NCI-H1092 treated with DMSO at 0.1 percent for 48 hours (cell line): ENCODE data around the gene EYA3.
A peak's percentile ranks its signal among the peaks of the same experiment; 100 is the strongest.

Source experiments
- DNase-seq: peaks from one replicate; lab custom pipeline; 2025; lab: John Stamatoyannopoulos, UW

EYA3 gene

DNA sequence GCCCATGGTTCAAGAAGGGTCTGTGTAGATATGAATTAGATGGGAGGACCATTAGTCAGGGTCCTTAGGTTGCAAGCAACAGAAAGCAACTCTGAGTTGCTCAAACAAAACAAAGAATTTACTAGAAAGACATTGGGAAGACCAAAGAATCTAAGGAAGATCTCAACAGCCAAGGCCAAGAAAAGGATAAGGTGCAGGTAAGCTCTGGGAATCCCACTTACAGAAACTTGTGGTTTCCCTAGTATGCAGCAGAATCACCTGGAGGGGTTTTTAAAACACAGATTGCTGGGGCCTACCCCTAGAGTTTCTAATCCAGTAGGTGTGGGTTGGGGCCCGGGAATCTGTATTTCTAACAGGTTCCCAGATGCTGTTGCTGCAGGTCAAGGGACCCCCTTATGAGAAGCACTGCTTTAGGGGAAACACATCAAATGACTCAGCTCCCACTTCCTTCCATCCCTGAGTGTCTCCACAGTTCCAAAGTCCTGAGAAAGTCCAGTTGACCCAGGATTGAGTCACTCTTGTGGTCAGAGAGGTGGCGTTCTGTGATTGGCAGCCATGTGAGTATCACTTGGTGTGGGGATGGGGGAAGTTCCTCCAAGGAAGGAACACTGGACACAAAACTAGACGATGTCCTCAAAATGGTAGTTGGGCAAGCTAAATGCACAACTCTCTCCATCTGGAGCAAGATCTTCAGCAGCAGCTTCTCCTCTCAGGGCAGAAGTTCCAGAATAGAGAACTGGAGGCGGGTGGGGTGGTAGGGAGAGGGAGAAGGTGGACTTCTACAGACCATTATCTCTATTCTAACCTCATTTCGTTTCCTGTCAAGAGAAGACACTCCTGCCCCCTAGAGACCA lies 24.2 kb upstream of the EYA3 start:
- peak; percentile 3 for DNase-seq

- no peak for DNase-seq
These were observed 22.7 kb upstream of the EYA3 start for GRCh38 chr1:28111157-28111556.

- DNase-seq, result no peak
These were observed 22.1 kb upstream of the EYA3 start for GRCh38 chr1:28110555-28110954.

DNA sequence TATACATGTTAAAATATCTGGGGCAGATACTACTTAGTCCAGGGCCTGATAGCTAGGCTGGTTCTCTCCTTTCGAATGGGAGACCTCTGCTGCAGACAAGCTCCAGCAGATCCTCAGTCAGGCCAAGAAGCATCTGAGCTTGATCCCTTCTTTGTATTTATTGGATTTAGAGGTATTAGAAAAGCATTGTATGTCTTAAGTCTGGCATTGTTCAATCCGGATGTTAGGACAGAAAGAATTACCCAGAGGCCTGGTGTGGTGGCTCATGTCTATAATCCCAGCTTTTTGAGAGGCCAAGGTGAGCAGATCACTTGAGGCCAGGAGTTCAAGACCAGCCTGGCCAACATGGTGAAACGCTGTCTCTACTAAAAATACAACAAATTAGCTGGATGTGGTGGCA lies 21.2 kb upstream of the EYA3 start:
- DNase-seq, result no peak

DNA sequence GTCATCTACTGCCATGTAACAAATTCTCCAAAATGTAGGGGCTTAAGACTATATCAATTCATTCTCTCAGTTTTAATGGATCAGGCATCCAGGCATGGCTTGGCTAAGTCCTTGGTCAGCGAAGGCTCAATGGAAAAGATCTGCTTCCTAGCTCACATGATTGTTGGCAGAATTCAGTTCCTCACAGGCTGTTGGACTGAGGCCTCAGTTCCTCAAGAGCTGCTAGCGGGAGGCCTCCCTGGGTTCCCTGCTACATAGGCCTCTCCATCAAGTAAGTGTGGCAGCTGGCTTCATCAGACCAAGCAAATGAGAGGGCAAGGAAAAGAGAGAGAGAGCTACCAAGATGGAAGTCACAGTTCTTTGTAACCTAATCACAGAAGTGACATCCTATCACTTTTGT lies 19.6 kb upstream of the EYA3 start:
- no peak for DNase-seq

- DNase-seq, result no peak
These were observed 16.6 kb upstream of the EYA3 start for GRCh38 chr1:28104866-28105467.

DNA sequence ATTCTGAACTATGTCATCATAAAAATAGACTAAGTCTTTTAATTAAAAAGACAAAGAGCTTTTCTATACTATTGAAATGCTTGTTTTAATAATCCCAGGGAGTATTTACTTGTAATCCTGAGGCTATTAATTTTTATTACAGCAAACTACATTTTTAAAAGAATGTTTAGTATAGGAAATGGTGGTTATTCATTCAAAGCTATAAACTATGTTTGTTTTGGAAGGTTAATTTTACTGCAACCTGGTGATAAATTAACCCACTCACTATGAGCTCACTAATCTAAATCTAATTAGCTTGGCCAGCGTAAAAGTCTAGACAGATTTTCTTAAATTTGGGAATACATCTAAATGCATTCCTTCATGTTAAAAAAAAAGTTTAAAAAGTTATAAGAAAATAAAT lies 13.8 kb upstream of the EYA3 start:
- DNase-seq, result no peak

DNA sequence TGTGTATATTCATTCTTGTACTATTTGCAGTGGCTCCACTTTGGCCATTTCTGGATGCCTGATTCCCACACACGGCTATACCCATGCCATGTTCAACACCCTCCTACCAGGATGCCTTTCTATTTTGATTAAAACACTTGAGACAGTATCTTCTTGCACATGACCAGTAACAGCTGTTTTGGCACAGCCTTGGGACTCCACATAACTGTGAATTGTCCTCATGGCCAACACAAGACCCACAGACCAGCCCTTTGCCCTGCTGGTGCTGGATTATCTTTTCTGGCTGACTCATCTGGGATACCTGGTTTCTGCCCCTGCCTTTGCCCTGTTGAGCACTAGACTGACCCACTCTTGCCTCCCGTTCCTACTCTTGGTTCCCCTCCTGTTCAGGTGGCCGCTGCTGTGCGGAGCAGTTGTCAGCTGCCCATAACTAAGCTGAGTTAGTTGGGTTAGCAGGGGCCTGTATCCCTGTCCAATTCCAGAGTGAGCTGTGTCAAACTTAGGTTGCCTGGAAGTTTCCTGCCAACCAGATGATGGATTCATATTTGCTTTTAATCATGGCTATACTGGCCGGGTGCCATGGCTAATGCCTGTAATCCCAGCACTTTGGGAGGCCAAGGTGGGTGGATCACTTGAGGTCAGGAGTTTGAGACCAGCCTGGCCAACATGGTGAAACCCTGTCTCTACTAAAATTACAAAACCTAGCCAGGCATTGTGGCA lies 10.8 kb upstream of the EYA3 start:
- no peak for DNase-seq

GRCh38 chr1:28097100-28097472 lies 8.7 kb upstream of the EYA3 start:
- DNase-seq, result no peak

DNA sequence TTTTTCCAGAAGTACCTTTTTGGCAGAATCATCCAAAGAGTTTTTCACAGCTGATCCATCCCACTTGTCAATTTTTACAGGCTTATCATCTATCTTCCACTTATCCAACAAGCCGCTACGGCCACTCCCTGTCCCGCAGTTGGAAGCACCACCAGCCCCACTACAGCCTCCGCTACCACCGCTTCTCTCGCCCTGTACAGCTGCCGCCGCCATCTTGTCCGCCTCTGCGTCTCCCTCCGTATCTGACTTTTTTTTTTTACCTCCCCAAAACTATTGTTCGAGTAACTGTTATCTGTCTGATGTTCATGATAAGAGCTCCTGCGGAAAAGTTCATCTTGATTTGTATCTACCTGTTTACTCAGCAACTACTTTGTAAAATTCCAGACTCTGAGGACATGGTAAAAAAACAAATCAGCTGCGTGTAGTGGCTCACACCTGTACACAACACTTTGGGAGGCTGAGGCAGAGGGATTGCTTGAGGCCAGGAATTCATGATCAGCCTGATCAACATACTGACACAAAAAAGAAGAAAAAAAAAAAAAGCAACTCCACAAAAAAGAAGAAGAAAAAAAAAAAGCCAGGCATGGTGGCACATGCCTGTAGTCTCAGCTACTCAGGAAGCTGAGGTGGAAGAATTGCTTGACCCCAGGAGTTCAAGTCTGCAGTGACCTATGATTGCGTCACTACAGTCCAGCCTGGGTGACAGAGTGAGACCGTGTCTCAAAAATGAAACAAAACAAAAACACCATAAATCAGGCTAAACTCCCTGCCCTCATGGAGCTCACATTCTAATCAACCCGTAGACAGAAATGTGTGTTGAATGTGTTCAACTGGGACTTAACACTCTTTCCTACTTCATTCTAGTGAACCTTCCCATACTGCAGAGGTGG lies 8.0 kb upstream of the EYA3 start:
- no peak for DNase-seq

DNA sequence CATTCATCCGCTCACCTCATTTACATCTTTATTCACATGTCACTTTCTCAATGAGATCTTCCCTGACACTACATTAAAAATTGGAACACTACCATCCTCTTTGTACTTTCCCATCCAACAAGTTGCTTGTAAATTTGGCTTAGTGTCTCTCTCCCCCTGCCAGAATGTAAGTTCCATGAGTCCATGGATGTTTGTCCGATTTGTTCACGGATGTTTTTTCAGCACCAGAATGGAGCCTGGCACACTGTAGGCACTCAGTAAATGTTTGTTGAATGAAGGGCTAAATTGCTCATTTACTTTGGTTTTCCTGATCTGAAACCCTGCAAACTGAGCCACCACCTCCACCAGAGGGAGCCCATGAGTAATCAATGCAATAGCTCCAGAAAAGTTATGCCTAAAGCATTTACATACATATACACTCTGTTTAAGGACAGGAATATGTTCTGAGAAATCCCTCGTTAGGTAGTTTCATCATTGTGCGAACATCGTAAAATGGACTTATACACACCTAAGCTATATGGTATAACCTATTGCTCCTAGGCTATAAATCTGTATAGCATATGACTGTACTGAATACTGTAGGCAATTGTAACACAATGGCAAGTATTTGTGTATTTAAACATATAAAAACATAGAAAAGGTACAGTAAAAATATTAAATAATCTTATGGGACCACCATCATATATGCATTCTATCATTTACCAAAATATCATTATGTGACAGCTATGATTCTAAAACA lies 2.8 kb upstream of the EYA3 start:
- peak; percentile 34 for DNase-seq

- DNase-seq, result no peak
These were observed 719 bp downstream of the EYA3 start for GRCh38 chr1:28087614-28088167.

DNA sequence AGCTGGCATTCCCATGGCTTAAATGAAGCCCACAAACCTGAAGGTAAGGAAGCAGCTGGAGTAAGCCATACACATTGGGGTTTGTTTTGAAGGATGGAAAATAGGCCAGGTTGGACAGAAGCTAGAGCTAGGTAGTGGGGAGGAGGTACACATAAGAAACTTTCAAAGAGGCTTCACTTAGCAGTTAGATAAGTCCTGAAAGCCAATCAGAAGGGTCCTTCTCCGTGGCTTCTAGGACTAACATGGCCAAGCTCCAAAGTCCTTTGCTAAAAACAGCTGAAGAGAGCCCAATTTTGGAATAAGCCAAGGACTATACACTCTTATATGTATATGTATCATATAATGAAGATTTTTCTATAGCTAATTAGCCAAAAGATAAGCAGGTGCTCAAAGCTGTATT lies 1.8 kb downstream of the EYA3 start:
- DNase-seq, result no peak

GRCh38 chr1:28085129-28085528 lies 3.3 kb downstream of the EYA3 start:
- no peak for DNase-seq

- no peak for DNase-seq
These were observed 4.5 kb downstream of the EYA3 start for GRCh38 chr1:28083876-28084275.

- DNase-seq, result no peak
These were observed 9.5 kb downstream of the EYA3 start for GRCh38 chr1:28078680-28079626.

DNA sequence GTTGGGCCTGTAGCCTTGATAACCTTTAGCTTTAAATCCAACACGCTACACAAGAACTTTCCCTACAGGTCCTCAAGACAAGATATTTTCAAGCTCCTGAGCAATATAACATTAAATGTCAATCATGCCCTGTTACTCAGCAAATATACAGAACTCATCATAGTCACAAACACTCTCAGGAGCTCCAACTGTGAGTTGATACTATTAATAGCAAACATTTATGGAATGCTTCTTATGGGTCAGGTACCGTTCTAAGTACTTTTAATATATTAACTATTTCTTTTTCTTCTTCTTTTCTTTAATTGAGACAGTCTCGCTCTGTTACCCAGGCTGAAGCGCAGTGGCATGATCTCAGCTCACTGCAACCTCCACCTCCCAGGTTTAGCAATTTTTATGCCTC lies 10.1 kb downstream of the EYA3 start:
- DNase-seq, result no peak

DNA sequence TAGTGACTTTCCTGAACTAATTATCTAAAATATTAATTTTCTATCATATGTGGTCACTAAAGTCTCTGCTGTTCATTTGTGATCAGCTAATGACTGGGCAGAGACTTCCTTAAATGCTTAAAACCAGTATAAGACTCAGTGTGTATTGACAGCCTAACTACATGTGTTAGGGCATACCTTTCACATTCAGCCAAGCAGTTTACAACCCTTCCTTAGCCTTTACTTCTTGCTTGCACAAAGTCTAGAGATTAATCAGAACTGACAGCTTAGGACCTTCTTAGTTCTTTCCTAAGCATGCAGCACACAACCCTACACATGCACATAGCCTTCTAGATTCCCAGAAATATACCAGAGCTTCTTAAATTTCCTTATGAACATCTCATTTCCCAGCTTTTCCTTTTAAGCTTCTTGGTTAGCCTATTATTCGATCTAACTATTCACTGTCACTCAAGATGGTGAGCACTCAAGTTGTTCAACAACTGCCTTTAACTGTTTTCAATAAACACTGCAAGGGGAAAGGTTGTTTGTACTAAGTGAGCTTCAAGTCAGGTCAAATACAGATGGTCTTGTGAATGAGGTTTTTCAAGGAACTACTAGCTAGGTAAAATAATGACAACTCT lies 13.4 kb downstream of the EYA3 start:
- no peak for DNase-seq

GRCh38 chr1:28073867-28074266 lies 14.5 kb downstream of the EYA3 start:
- DNase-seq, result no peak

DNA sequence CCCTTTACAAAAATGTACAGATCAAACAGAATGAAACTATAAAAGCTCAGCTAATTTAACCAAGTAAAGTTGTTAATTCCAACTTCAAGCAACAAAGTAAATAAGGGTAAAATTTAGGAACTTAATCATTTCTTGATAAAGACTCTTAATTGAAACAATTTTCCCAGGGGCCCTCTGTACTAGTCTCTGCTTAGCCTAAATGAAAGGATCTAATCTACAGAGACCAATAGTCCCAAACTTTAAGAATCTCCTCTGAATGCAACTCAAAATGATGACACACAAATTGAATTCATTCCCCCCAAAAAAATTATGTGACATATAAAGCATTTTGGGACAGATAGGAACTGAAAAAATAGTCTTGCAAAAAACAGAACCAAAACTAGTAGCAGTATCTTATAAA lies 16.6 kb downstream of the EYA3 start:
- no peak for DNase-seq
